Rectal smooth muscle tissue (tissue), 1 donor: Measurements from ENCODE around the gene NEK4.
A peak's percentile ranks its signal among the peaks of the same experiment; 100 is the strongest.
"Not testable (repeated sequence)": the region's sequence is repeated elsewhere in the genome, so short reads cannot be mapped to it uniquely, and the experiment has no call there.

Source experiments
- H3K27ac ChIP-seq: one replicate; pipeline ENCODE4 v1.7.0; 2013; ENCODE audit warnings: low read depth, low read length, inconsistent platforms
- H3K27me3 ChIP-seq: one replicate; pipeline ENCODE4 v1.7.0; 2013; ENCODE audit warnings: low read length; ENCODE audit not compliant: control insufficient read depth, insufficient read depth
- H3K36me3 ChIP-seq: one replicate; pipeline ENCODE4 v1.7.0; 2013; ENCODE audit warnings: low read length; ENCODE audit not compliant: control insufficient read depth, insufficient read depth
- H3K4me1 ChIP-seq: one replicate; pipeline ENCODE4 v1.7.0; 2013; ENCODE audit warnings: low read length; ENCODE audit not compliant: control insufficient read depth, insufficient read depth
- H3K4me3 ChIP-seq: one replicate; pipeline ENCODE4 v1.7.0; 2013; ENCODE audit warnings: low read length
- H3K9ac ChIP-seq: one replicate; pipeline ENCODE4 v1.7.0; 2013; ENCODE audit warnings: low read length

Gene NEK4

GRCh38 chr3:52676201-52676600 is 94.5 kb downstream of the NEK4 start:
- H3K4me3 ChIP-seq, H3K27ac ChIP-seq, H3K4me1 ChIP-seq, H3K9ac ChIP-seq, H3K27me3 ChIP-seq: not testable (repeated sequence)
- H3K36me3 ChIP-seq, result peaks cover 26% of the 10 kb centered on the region

GRCh38 chr3:52671676-52672075 is 99.1 kb downstream of the NEK4 start:
- H3K9ac ChIP-seq, result no peak overlapping the region
- H3K27ac ChIP-seq, result no peak overlapping the region
- peaks cover 14% of the 10 kb centered on the region for H3K36me3 ChIP-seq

GRCh38 chr3:52670621-52671521 is 99.9 kb downstream of the NEK4 start:
- peak overlapping the region; percentile 51 for H3K27ac ChIP-seq
- peaks cover 5% of the 10 kb centered on the region for H3K4me1 ChIP-seq
- H3K36me3 ChIP-seq, result peaks cover 11% of the 10 kb centered on the region
- H3K4me3 ChIP-seq, result no peak overlapping the region
- H3K27me3 ChIP-seq, result no peaks in the 10 kb centered on the region
- H3K9ac ChIP-seq, result no peak overlapping the region

More at GRCh38 chr3:52671676-52672075, 99.1 kb downstream of the NEK4 start:
- no peak overlapping the region for H3K4me3 ChIP-seq
- H3K4me1 ChIP-seq, result peaks cover 5% of the 10 kb centered on the region
- no peaks in the 10 kb centered on the region for H3K27me3 ChIP-seq

- H3K36me3 ChIP-seq, result peaks cover 29% of the 10 kb centered on the region
These were observed 107.6 kb downstream of the NEK4 start for GRCh38 chr3:52663098-52663497.

GRCh38 chr3:52660046-52660445 is 110.7 kb downstream of the NEK4 start:
- H3K36me3 ChIP-seq, result peaks cover 30% of the 10 kb centered on the region
- no peaks in the 10 kb centered on the region for H3K27me3 ChIP-seq
- no peak overlapping the region for H3K9ac ChIP-seq
- H3K4me3 ChIP-seq, result no peak overlapping the region
- H3K27ac ChIP-seq, result no peak overlapping the region
- H3K4me1 ChIP-seq, result no peaks in the 10 kb centered on the region

More at GRCh38 chr3:52663098-52663497, 107.6 kb downstream of the NEK4 start:
- Histone ChIP-seq H3K27me3 (no peaks in the 10 kb centered on the region), H3K4me3 (no peak overlapping the region), H3K4me1 (no peaks in the 10 kb centered on the region), H3K9ac (no peak overlapping the region), H3K27ac (no peak overlapping the region)
